ENCODE results near the gene ADAM15.

ADAM15 gene

GRCh38 chr1:155106862-155107261 is 55.7 kb downstream of the ADAM15 start:
- Histone ChIP-seq H3K4me3 (ENCODE audit: low read depth, low read length, poor library complexity, severe bottlenecking) (no peak overlapping the region), H3K27ac (ENCODE audit: low read depth, low read length, poor library complexity, severe bottlenecking) (no peak overlapping the region), H2AFZ (ENCODE audit: low read length) (no peak overlapping the region), H3F3A (ENCODE audit: insufficient read depth, low read length) (no peaks in the 10 kb centered on the region), H3K4me1 (ENCODE audit: insufficient read depth, low read length, severe bottlenecking) (no peaks in the 10 kb centered on the region), H3K36me3 (ENCODE audit: insufficient read depth, low read length) (no peaks in the 10 kb centered on the region), H4K20me1 (ENCODE audit: insufficient read depth, low read length) (no peaks in the 10 kb centered on the region), H3K79me2 (ENCODE audit: insufficient read depth, low read length) (no peaks in the 10 kb centered on the region), H3K27me3 (ENCODE audit: insufficient read depth, low read length) (no peaks in the 10 kb centered on the region; the same call in none of the 2 replicates), H3K9me2 (ENCODE audit: low read depth, low read length) (no peaks in the 10 kb centered on the region), H3K4me2 (ENCODE audit: low read length) (no peak overlapping the region), H3K9ac (ENCODE audit: low read length) (no peak overlapping the region), H3K9me3 (ENCODE audit: low read length) (no peaks in the 10 kb centered on the region)
- TF ChIP-seq CTCF (IDR thresholded peaks at IDR 0.05; ENCODE audit: low read length), result no peak
- no peak for TF ChIP-seq EZH2 (IDR thresholded peaks at IDR 0.05; ENCODE audit: borderline replicate concordance, low read length)

- no peaks in the 10 kb centered on the region for H3K4me1 ChIP-seq (ENCODE audit: insufficient read depth, low read length, severe bottlenecking)
- no peaks in the 10 kb centered on the region for H3K9me2 ChIP-seq (ENCODE audit: low read depth, low read length)
- no peaks in the 10 kb centered on the region for H4K20me1 ChIP-seq (ENCODE audit: insufficient read depth, low read length)
- no peak overlapping the region for H3K9ac ChIP-seq (ENCODE audit: low read length)
- no peak overlapping the region for H3K27ac ChIP-seq (ENCODE audit: low read depth, low read length, poor library complexity, severe bottlenecking)
- TF ChIP-seq EZH2 (IDR thresholded peaks at IDR 0.05; ENCODE audit: borderline replicate concordance, low read length) (no peak), CTCF (IDR thresholded peaks at IDR 0.05; ENCODE audit: low read length) (no peak)
- H3K9me3 ChIP-seq (ENCODE audit: low read length), result no peaks in the 10 kb centered on the region
- no peaks in the 10 kb centered on the region for H3F3A ChIP-seq (ENCODE audit: insufficient read depth, low read length)
- no peak overlapping the region for H2AFZ ChIP-seq (ENCODE audit: low read length)
- H3K4me3 ChIP-seq (ENCODE audit: low read depth, low read length, poor library complexity, severe bottlenecking), result no peak overlapping the region
- no peaks in the 10 kb centered on the region for H3K79me2 ChIP-seq (ENCODE audit: insufficient read depth, low read length)
- no peak overlapping the region for H3K4me2 ChIP-seq (ENCODE audit: low read length)
- no peaks in the 10 kb centered on the region; the same call in 1 of the 2 replicates for H3K27me3 ChIP-seq (ENCODE audit: insufficient read depth, low read length)
- H3K36me3 ChIP-seq (ENCODE audit: insufficient read depth, low read length), result no peaks in the 10 kb centered on the region
These were observed 56.5 kb downstream of the ADAM15 start for GRCh38 chr1:155107309-155108264.

DNA sequence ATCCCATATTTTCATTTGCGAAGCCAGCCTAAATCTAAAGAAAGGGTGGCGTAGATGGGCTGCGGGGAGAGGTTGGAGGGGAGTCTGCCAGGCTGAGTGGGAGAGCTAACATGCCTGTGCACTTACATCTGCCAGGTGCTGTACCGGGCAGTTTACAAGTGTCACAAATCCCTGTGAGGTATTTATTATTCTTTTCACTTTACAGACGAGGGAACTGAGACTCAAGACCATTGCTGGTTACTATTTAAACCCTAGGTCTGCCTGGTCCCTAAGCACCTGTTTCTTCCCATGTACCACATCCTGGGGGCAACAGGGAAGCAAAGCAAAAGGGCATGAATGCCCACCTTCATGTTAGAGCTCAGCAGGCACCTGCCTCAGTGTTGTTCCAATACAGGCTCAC is 57.2 kb downstream of the ADAM15 start:
- no peak overlapping the region for H3K4me2 ChIP-seq (ENCODE audit: low read length)
- no peaks in the 10 kb centered on the region for H3K9me3 ChIP-seq (ENCODE audit: low read length)
- no peaks in the 10 kb centered on the region for H3F3A ChIP-seq (ENCODE audit: insufficient read depth, low read length)
- H3K27ac ChIP-seq (ENCODE audit: low read depth, low read length, poor library complexity, severe bottlenecking), result no peak overlapping the region
- H3K4me3 ChIP-seq (ENCODE audit: low read depth, low read length, poor library complexity, severe bottlenecking), result no peak overlapping the region
- H2AFZ ChIP-seq (ENCODE audit: low read length), result no peak overlapping the region
- H3K79me2 ChIP-seq (ENCODE audit: insufficient read depth, low read length), result no peaks in the 10 kb centered on the region
- no peak for TF ChIP-seq EZH2 (IDR thresholded peaks at IDR 0.05; ENCODE audit: borderline replicate concordance, low read length)
- TF ChIP-seq CTCF (IDR thresholded peaks at IDR 0.05; ENCODE audit: low read length), result no peak
- no peaks in the 10 kb centered on the region; the same call in 1 of the 2 replicates for H3K27me3 ChIP-seq (ENCODE audit: insufficient read depth, low read length)
- H3K9ac ChIP-seq (ENCODE audit: low read length), result no peak overlapping the region
- no peaks in the 10 kb centered on the region for H4K20me1 ChIP-seq (ENCODE audit: insufficient read depth, low read length)
- H3K9me2 ChIP-seq (ENCODE audit: low read depth, low read length), result no peaks in the 10 kb centered on the region
- H3K36me3 ChIP-seq (ENCODE audit: insufficient read depth, low read length), result no peaks in the 10 kb centered on the region
- no peaks in the 10 kb centered on the region for H3K4me1 ChIP-seq (ENCODE audit: insufficient read depth, low read length, severe bottlenecking)

Data from OCI-LY1 (cell line).